Heart left ventricle (tissue), 16 donors: ENCODE measurements around the gene NXN. TPM values are rescaled to one million over a fixed set of nuclear protein-coding genes. Genes with fewer than 3 reads are reported as not detected.

Experiments
- ATAC-seq, 4 donors: fragments of 200-7000 bp; cut with Tn5 transposase; one replicate each; pipeline ENCODE4 v1.9.1; 2020 to 2022; ENCODE audit warnings: moderate library complexity in 4 of 4, mild to moderate bottlenecking in 3 of 4, moderate number of reproducible peaks in 1 of 4
- DNase-seq, 5 donors: peaks; one replicate each; pipeline ENCODE4 v3.0.0-alpha.2; 2020
- H3K27ac ChIP-seq, 12 donors: fragments of 200-600 bp; sonication (generic) in 4 of 12; one replicate each; pipeline versions ENCODE4 v1.5.0 to v1.8.0; 2016 to 2022; ENCODE audit warnings: mild to moderate bottlenecking in 2 of 12
- H3K27me3 ChIP-seq, 9 donors: fragments of 200-600 bp; sonication (generic) in 2 of 9; one replicate each; pipeline versions ENCODE4 v1.5.1 to v1.8.0; 2016 to 2022; ENCODE audit warnings: mild to moderate bottlenecking in 3 of 9
- H3K36me3 ChIP-seq, 9 donors: fragments of 200-600 bp; sonication (generic) in 2 of 9; one replicate each; pipeline versions ENCODE4 v1.5.0 to v1.8.0; 2018 to 2022; ENCODE audit warnings: mild to moderate bottlenecking in 2 of 9
- H3K4me1 ChIP-seq, 12 donors: fragments of 200-600 bp; sonication (generic) in 4 of 12; one replicate each; pipeline versions ENCODE4 v1.5.0 to v1.8.0; 2016 to 2022; ENCODE audit warnings: mild to moderate bottlenecking in 3 of 12
- H3K4me3 ChIP-seq, 12 donors: fragments of 200-600 bp; sonication (generic) in 4 of 12; one replicate each; pipeline versions ENCODE4 v1.5.0 to v1.8.0; 2017 to 2022; ENCODE audit warnings: mild to moderate bottlenecking in 9 of 12, moderate library complexity in 4 of 12
- H3K9me3 ChIP-seq, 12 donors: fragments of 200-600 bp; sonication (generic) in 4 of 12; one replicate each; pipeline versions ENCODE4 v1.5.0 to v1.8.0; 2016 to 2022; ENCODE audit warnings: mild to moderate bottlenecking in 1 of 12
- POLR2A ChIP-seq, 2 donors: fragments of 450-650 bp; IDR thresholded peaks; one replicate each; pipeline ENCODE4 v1.6.1; 2017; ENCODE audit warnings: antibody characterized with exemption in 2 of 2, mild to moderate bottlenecking in 2 of 2, moderate library complexity in 2 of 2
- WGBS, 4 donors: extraction: QIAGEN DNeasy Blood & Tissue Kit in 2 of 4; methylation state at CpG; one replicate each; pipeline versions ENCODE4 v1.1.5 to v1.1.7; 2013 to 2018; 5-methylcytosine and 5-hydroxymethylcytosine counted together
- intact Hi-C, 10 donors: fragments of 100-400 bp; cut with DNase I; formaldehyde crosslinking; loops; one replicate each; pipeline versions ENCODE4 v1.11.1 to v1.14.2; 2022
- polyA plus RNA-seq, 2 donors: library from polyadenylated mRNA; stranded (reverse); fragments of 200-250 nt; gene quantifications; one replicate each; pipeline ENCODE4 v1.2.3, GENCODE V29; 2013
- total RNA-seq, 9 donors: library from RNA; depleted of rRNA in 2 of 9; stranded (reverse); fragments of >200 nt in 2 of 9; fragmentation: NEBNext Ultra II Directional in 3 of 9; extraction: Animal tissue kit (Norgen Biotek cat#: 25700) in 3 of 9; gene quantifications; one replicate each; pipeline versions ENCODE4 v1.1.0 to v1.2.4, GENCODE V29; 2016 to 2023
- TF ChIP-seq, protein P1 (sequence below), 12 donors: fragments of 200-600 bp; sonication (generic) in 4 of 12; IDR thresholded peaks; one replicate each; pipeline versions ENCODE4 v1.5.0 to v1.8.0; 2018 to 2022; ENCODE audit warnings: antibody characterized with exemption in 12 of 12, mild to moderate bottlenecking in 5 of 12
- donor health status: ischemic (EF 13 %, LVEDD 7.1; RV severe dilation, severe dysfunction).
- donor health status: healthy with polysubstance abuse.
- donor health status: DM: no; HTN: yes; CAD: no.
- donor health status: DM: no; HTN: no; CAD: no.
- donor health status: ischemic (EF 25% LVEDD 6.9; RV normal size, moderate dysfunction).
- donor health status: ischemic (EF 25% LVEDD 5.7; RV mildly dilated, moderate dysfunction).
- donor health status: healthy.
- donor health status: DM: yes; HTN: yes; CAD: no.
- donor health status: ischemic (EF 35%, LVEDD 5.7; RV mildly dilated, moderate dysfunction).
- donor health status: nonischemic (EF 11% LVEDD 7.7; RV severe dilation, severe dysfunction).
- donor health status: DM: yes; HTN: yes; CAD: no.
- donor health status: PGD.
- donor health status: ischemic (EF 29% LVEDD 5.4; RV normal size, mild dysfunction).
- donor health status: nonischemic (EF 23%, LVEDD 6.1; RV moderate dilation, normal function).

NXN gene
- total and polyA plus RNA-seq, 11 donors: 8.6 to 20.3 (median 14.1) TPM

DNA sequence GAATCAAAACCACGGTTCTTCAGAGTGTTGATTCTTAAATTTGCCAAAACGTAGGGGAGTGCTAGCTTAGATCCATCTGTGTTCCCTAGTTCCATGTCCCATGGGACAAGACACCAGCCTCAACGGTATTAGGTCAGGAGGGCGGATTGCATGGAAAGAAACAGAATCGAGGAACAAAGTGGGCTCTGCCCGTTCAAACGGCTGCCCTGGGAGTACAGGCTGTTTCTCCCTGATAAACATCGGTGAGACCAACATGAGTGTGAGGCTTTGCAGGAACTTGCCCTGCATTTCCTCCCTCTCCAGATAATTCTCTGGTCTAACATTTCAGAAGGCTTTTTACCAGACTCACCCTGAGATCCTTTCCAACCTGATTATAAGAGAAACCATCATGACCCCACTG lies 115.3 kb downstream of the NXN start:
- WGBS, 4 donors: 57 to 61% (median 59%) methylated on average over 8 of the region's 8 CpGs
- Histone ChIP-seq H3K27ac (peak overlapping the region in 1 of 12 donors; percentile 73), H3K4me3 (no peak overlapping the region), H3K36me3 (peaks cover 0 to 4% (median 0%) of the 10 kb centered on the region in 9 donors), H3K9me3 (no peaks in the 10 kb centered on the region), H3K4me1 (peaks cover 0 to 23% (median 14%) of the 10 kb centered on the region in 12 donors), H3K27me3 (no peaks in the 10 kb centered on the region)
- intact Hi-C loops: no loop called here
- DNase-seq: no peak
- no peak for ATAC-seq
- TF ChIP-seq, protein P1, sequence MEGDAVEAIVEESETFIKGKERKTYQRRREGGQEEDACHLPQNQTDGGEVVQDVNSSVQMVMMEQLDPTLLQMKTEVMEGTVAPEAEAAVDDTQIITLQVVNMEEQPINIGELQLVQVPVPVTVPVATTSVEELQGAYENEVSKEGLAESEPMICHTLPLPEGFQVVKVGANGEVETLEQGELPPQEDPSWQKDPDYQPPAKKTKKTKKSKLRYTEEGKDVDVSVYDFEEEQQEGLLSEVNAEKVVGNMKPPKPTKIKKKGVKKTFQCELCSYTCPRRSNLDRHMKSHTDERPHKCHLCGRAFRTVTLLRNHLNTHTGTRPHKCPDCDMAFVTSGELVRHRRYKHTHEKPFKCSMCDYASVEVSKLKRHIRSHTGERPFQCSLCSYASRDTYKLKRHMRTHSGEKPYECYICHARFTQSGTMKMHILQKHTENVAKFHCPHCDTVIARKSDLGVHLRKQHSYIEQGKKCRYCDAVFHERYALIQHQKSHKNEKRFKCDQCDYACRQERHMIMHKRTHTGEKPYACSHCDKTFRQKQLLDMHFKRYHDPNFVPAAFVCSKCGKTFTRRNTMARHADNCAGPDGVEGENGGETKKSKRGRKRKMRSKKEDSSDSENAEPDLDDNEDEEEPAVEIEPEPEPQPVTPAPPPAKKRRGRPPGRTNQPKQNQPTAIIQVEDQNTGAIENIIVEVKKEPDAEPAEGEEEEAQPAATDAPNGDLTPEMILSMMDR (IDR thresholded peaks at IDR 0.05): no peak
- no peak for TF ChIP-seq POLR2A (IDR thresholded peaks at IDR 0.05)

DNA sequence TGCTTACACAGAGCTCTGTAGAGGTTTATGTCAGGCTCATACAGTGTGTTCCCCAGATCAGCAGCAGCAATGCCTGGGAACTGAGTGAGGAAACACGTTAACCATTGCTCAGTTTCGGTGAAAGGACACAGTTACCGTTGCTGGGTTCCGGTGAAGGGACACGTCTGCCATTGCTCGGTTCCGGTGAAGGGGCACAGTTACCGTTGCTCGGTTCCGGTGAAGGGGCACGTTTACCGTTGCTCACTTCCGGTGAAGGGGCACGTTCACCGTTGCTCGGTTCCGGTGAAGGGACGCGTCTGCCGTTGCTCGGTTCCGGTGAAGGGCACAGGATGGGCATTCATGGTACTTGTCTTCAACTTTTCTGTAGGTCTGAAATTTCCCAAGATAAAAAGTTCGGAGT lies 115.7 kb downstream of the NXN start:
- H3K27ac ChIP-seq: peak overlapping the region in 1 of 12 donors; percentile 73
- peaks cover 0 to 4% (median 0%) of the 10 kb centered on the region in 9 donors for H3K36me3 ChIP-seq
- TF ChIP-seq, protein P1 (IDR thresholded peaks at IDR 0.05): no peak
- no peak for TF ChIP-seq POLR2A (IDR thresholded peaks at IDR 0.05)
- no peaks in the 10 kb centered on the region for H3K9me3 ChIP-seq
- H3K4me1 ChIP-seq: peaks cover 0 to 23% (median 15%) of the 10 kb centered on the region in 12 donors
- DNase-seq (no peak), ATAC-seq (no peak)
- WGBS, 4 donors: 91 to 96% (median 93%) methylated on average over 22 to 23 of the region's 23 CpGs
- H3K27me3 ChIP-seq: no peaks in the 10 kb centered on the region
- H3K4me3 ChIP-seq: no peak overlapping the region
- intact Hi-C loops: no loop called here

DNA sequence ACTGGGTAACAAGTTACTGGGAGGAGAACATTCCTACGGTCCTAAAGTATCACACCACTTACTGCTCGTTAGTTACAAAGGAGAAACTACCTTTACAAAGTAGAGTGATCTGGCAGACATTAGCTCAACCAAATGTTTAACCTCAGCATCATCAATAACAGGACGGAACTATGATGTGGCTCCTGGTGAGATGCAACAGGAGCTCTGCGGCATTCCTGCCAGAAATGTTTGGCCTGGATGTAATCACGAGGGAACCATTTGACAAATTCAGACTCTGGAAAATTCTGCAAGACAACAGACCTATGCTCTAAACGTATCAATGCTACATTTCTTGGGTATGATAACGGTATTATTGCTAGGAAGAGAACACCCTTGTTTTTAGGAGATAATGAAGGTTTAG lies 117.0 kb downstream of the NXN start:
- 84 to 93% (median 86%) methylated on average over 7 of the region's 7 CpGs for WGBS, 4 donors
- H3K4me1 ChIP-seq: peaks cover 0 to 19% (median 13%) of the 10 kb centered on the region in 12 donors
- intact Hi-C loops: no loop called here
- no peaks in the 10 kb centered on the region for H3K9me3 ChIP-seq
- H3K27me3 ChIP-seq: no peaks in the 10 kb centered on the region
- ATAC-seq (no peak), DNase-seq (no peak)
- peak overlapping the region in 1 of 12 donors; percentile 73 for H3K27ac ChIP-seq
- TF ChIP-seq, protein P1 (IDR thresholded peaks at IDR 0.05): no peak
- no peak for TF ChIP-seq POLR2A (IDR thresholded peaks at IDR 0.05)
- no peak overlapping the region for H3K4me3 ChIP-seq
- peaks cover 0 to 4% (median 0%) of the 10 kb centered on the region in 9 donors for H3K36me3 ChIP-seq

DNA sequence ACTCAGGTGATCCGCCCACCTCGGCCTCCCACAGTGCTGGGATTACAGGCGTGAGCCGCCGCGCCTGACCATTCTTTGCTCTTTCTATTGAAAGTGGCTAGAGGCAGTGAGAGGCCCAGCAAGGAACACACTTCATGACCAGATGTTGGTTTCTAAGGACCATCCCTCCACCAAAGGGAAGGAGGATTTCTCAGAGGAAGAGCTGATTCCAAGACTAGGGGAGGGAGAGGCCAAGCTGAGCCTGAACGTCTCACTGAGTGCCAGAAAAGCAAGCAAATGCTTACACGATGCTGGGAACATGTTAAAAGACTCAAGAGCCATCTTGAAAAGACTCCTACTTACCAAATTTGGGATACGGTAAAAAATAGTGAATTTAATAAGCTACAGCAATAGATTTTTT lies 118.2 kb downstream of the NXN start:
- peak; percentile 29 to 63 (median 50) for ATAC-seq
- Histone ChIP-seq H3K27ac (peak overlapping the region in 4 of 12 donors; percentile 33 to 73 (median 37)), H3K9me3 (no peaks in the 10 kb centered on the region)

More for the DNA sequence above, 118.2 kb downstream of the NXN start:
- 75 to 84% (median 78%) methylated on average over 8 to 9 of the region's 9 CpGs for WGBS, 4 donors
- intact Hi-C loops: no loop called here
- Histone ChIP-seq H3K4me3 (no peak overlapping the region), H3K36me3 (peaks cover 0 to 4% (median 0%) of the 10 kb centered on the region in 9 donors), H3K27me3 (no peaks in the 10 kb centered on the region), H3K4me1 (peaks cover 0 to 19% (median 13%) of the 10 kb centered on the region in 12 donors)
- TF ChIP-seq POLR2A (IDR thresholded peaks at IDR 0.05): no peak
- TF ChIP-seq, protein P1 (IDR thresholded peaks at IDR 0.05): no peak
- DNase-seq: no peak
